Stimulated activated CD8-positive, alpha-beta memory T cell treated with anti-CD3 and anti-CD28 coated beads, Interleukin-15, amount 100 ng/mL, for 4 hours (primary cell): ENCODE results near the gene JKAMP.
"Not testable (repeated sequence)": the region's sequence is repeated elsewhere in the genome, so short reads cannot be mapped to it uniquely, and the experiment has no call there.

Experiments
- DNase-seq, 2 donors: peaks; one replicate each; pipeline ENCODE4 v3.0.0-alpha.2; 2020; ENCODE audit warnings: low read depth in 2 of 2

The JKAMP gene

GRCh38 chr14:59483819-59484638 lies at the start of gene JKAMP, which contains the start of gene L3HYPDH:
Gene JKAMP (plus strand): TSS chr14:59484517. CDS start chr14:59484590, 73 bp downstream.
Gene L3HYPDH (minus strand): TSS chr14:59484408. CDS start chr14:59484316, 92 bp downstream.
- peak; percentile 95 to 96 for DNase-seq

GRCh38 chr14:59435101-59435500 lies 49.2 kb upstream of the JKAMP start:
- DNase-seq, result no peak

GRCh38 chr14:59435987-59436386 lies 48.3 kb upstream of the JKAMP start:
- DNase-seq, result no peak

GRCh38 chr14:59438195-59438647 lies 46.1 kb upstream of the JKAMP start:
- no peak for DNase-seq

GRCh38 chr14:59439256-59439965 lies 44.9 kb upstream of the JKAMP start:
- no peak for DNase-seq

- DNase-seq, result not testable (repeated sequence)
Measured at GRCh38 chr14:59448673-59449072, 35.6 kb upstream of the JKAMP start.

GRCh38 chr14:59450716-59451115 lies 33.6 kb upstream of the JKAMP start:
- no peak for DNase-seq

GRCh38 chr14:59451849-59452248 lies 32.5 kb upstream of the JKAMP start:
- no peak for DNase-seq

- no peak for DNase-seq
Measured at GRCh38 chr14:59454139-59454538, 30.2 kb upstream of the JKAMP start.

GRCh38 chr14:59455411-59455810 lies 28.9 kb upstream of the JKAMP start:
- DNase-seq, result no peak

- DNase-seq, result no peak
Measured at GRCh38 chr14:59458486-59458885, 25.8 kb upstream of the JKAMP start.

- DNase-seq, result no peak
Measured at GRCh38 chr14:59460378-59460777, 23.9 kb upstream of the JKAMP start.

GRCh38 chr14:59461891-59462290 lies 22.4 kb upstream of the JKAMP start:
- no peak for DNase-seq

GRCh38 chr14:59463787-59464485 lies 20.4 kb upstream of the JKAMP start:
- no peak for DNase-seq

- DNase-seq, result peak in 1 of 2 donors; percentile 38
Measured at GRCh38 chr14:59464486-59465315, 19.6 kb upstream of the JKAMP start.

- no peak for DNase-seq
Measured at GRCh38 chr14:59465316-59466135, 18.8 kb upstream of the JKAMP start, which contains the start of gene GPR135. Gene GPR135 (minus strand): TSS chr14:59465380. CDS start chr14:59465226, 154 bp downstream.

- DNase-seq, result no peak
Measured at GRCh38 chr14:59474172-59474571, 10.1 kb upstream of the JKAMP start.

GRCh38 chr14:59475709-59476108 lies 8.6 kb upstream of the JKAMP start:
- DNase-seq, result no peak

GRCh38 chr14:59478540-59478939 lies 5.8 kb upstream of the JKAMP start:
- no peak for DNase-seq

- no peak for DNase-seq
Measured at GRCh38 chr14:59480166-59480565, 4.2 kb upstream of the JKAMP start.
